ENCODE results near the gene CSNK1G2. TPM values are rescaled to one million over a fixed set of nuclear protein-coding genes. Genes with fewer than 3 reads are reported as not detected.
A peak's percentile ranks its signal among the peaks of the same experiment; 100 is the strongest.

Gene CSNK1G2
- total and polyA plus RNA-seq, 2 of the 13 experiments (the other 11 are each of a cell fraction or from before 2014, with no cell fraction given): 53.8 to 72.5 TPM

DNA sequence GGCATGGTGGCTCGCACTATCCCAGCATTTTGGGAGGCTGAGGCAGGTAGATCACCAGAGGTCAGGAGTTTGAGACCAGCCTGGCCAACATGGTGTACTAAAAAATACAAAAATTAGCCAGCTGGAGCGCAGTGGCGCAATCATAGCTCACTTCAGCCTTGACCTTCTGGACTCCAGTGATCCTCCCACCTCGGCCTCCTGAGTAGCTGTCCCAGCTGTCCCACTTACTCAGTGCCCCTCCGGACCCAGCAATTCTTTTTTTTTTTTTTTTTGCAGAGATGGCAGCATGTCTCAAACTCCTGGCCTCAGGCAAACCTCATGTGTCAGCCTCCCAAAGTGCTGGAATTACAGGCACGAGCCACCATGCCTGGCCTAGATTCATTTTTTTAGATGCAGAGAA, 38.0 kb upstream of the CSNK1G2 start (continued):
- TF ChIP-seq, protein P1, sequence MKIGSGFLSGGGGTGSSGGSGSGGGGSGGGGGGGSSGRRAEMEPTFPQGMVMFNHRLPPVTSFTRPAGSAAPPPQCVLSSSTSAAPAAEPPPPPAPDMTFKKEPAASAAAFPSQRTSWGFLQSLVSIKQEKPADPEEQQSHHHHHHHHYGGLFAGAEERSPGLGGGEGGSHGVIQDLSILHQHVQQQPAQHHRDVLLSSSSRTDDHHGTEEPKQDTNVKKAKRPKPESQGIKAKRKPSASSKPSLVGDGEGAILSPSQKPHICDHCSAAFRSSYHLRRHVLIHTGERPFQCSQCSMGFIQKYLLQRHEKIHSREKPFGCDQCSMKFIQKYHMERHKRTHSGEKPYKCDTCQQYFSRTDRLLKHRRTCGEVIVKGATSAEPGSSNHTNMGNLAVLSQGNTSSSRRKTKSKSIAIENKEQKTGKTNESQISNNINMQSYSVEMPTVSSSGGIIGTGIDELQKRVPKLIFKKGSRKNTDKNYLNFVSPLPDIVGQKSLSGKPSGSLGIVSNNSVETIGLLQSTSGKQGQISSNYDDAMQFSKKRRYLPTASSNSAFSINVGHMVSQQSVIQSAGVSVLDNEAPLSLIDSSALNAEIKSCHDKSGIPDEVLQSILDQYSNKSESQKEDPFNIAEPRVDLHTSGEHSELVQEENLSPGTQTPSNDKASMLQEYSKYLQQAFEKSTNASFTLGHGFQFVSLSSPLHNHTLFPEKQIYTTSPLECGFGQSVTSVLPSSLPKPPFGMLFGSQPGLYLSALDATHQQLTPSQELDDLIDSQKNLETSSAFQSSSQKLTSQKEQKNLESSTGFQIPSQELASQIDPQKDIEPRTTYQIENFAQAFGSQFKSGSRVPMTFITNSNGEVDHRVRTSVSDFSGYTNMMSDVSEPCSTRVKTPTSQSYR (CRISPR knock-in tag; IDR thresholded peaks at IDR 0.05; ENCODE audit: borderline replicate concordance): no peak
- TF ChIP-seq, protein P2, sequence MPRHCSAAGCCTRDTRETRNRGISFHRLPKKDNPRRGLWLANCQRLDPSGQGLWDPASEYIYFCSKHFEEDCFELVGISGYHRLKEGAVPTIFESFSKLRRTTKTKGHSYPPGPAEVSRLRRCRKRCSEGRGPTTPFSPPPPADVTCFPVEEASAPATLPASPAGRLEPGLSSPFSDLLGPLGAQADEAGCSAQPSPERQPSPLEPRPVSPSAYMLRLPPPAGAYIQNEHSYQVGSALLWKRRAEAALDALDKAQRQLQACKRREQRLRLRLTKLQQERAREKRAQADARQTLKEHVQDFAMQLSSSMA (CRISPR knock-in tag; IDR thresholded peaks at IDR 0.05): no peak
- TF ChIP-seq, protein P3, sequence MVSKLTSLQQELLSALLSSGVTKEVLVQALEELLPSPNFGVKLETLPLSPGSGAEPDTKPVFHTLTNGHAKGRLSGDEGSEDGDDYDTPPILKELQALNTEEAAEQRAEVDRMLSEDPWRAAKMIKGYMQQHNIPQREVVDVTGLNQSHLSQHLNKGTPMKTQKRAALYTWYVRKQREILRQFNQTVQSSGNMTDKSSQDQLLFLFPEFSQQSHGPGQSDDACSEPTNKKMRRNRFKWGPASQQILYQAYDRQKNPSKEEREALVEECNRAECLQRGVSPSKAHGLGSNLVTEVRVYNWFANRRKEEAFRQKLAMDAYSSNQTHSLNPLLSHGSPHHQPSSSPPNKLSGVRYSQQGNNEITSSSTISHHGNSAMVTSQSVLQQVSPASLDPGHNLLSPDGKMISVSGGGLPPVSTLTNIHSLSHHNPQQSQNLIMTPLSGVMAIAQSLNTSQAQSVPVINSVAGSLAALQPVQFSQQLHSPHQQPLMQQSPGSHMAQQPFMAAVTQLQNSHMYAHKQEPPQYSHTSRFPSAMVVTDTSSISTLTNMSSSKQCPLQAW (CRISPR knock-in tag; IDR thresholded peaks at IDR 0.05): no peak
- TF ChIP-seq ATF1 (CRISPR knock-in tag; IDR thresholded peaks at IDR 0.05): no peak
- no peak for TF ChIP-seq AKAP8 (CRISPR knock-in tag; IDR thresholded peaks at IDR 0.05)
- no peak for TF ChIP-seq ATAD3A (CRISPR knock-in tag; IDR thresholded peaks at IDR 0.05)
- TF ChIP-seq RFX3 (CRISPR knock-in tag; IDR thresholded peaks at IDR 0.05): no peak
- TF ChIP-seq MAFG (CRISPR knock-in tag; IDR thresholded peaks at IDR 0.05): no peak
- TF ChIP-seq, protein P4, sequence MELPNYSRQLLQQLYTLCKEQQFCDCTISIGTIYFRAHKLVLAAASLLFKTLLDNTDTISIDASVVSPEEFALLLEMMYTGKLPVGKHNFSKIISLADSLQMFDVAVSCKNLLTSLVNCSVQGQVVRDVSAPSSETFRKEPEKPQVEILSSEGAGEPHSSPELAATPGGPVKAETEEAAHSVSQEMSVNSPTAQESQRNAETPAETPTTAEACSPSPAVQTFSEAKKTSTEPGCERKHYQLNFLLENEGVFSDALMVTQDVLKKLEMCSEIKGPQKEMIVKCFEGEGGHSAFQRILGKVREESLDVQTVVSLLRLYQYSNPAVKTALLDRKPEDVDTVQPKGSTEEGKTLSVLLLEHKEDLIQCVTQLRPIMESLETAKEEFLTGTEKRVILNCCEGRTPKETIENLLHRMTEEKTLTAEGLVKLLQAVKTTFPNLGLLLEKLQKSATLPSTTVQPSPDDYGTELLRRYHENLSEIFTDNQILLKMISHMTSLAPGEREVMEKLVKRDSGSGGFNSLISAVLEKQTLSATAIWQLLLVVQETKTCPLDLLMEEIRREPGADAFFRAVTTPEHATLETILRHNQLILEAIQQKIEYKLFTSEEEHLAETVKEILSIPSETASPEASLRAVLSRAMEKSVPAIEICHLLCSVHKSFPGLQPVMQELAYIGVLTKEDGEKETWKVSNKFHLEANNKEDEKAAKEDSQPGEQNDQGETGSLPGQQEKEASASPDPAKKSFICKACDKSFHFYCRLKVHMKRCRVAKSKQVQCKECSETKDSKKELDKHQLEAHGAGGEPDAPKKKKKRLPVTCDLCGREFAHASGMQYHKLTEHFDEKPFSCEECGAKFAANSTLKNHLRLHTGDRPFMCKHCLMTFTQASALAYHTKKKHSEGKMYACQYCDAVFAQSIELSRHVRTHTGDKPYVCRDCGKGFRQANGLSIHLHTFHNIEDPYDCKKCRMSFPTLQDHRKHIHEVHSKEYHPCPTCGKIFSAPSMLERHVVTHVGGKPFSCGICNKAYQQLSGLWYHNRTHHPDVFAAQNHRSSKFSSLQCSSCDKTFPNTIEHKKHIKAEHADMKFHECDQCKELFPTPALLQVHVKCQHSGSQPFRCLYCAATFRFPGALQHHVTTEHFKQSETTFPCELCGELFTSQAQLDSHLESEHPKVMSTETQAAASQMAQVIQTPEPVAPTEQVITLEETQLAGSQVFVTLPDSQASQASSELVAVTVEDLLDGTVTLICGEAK (IDR thresholded peaks at IDR 0.05): no peak
- TF ChIP-seq, protein P4 (CRISPR knock-in tag; IDR thresholded peaks at IDR 0.05): no peak
- no peak for TF ChIP-seq NFE2L2 (IDR thresholded peaks at IDR 0.05; ENCODE audit: low read length)
- no peak for TF ChIP-seq BCL6 (CRISPR knock-in tag; IDR thresholded peaks at IDR 0.05)
- no peak for TF ChIP-seq AGO2 (optimal IDR thresholded peaks at IDR 0.05; ENCODE audit: low read depth, low read length)
- TF ChIP-seq RARG (CRISPR knock-in tag; IDR thresholded peaks at IDR 0.05; ENCODE audit: low read depth): no peak
- TF ChIP-seq HOXA3 (CRISPR knock-in tag; IDR thresholded peaks at IDR 0.05): peak; percentile 73
- no peak for TF ChIP-seq CENPT (CRISPR knock-in tag; IDR thresholded peaks at IDR 0.05; ENCODE audit: low read depth)
- no peak for TF ChIP-seq SRSF4 (IDR thresholded peaks at IDR 0.05; ENCODE audit: low read depth, low read length, poor library complexity, severe bottlenecking)
- no peak for TF ChIP-seq HDAC6 (IDR thresholded peaks at IDR 0.05; ENCODE audit: low read depth, low read length)
